HG03439 (cell line): ENCODE results near the gene KHDC1.
"Not testable (repeated sequence)": the region's sequence is repeated elsewhere in the genome, so short reads cannot be mapped to it uniquely, and the experiment has no call there.

Experiments
- ATAC-seq: cut with Tn5 transposase; IDR thresholded peaks from one replicate; pipeline ENCODE4 v1.9.1; 2021; ENCODE audit warnings: mild to moderate bottlenecking, moderate library complexity; ENCODE audit not compliant: unreplicated experiment

KHDC1 gene

GRCh38 chr6:73250016-73250415 is 13.0 kb downstream of the KHDC1 start:
- no peak for ATAC-seq

GRCh38 chr6:73248192-73248903 is 14.6 kb downstream of the KHDC1 start:
- ATAC-seq: no peak

GRCh38 chr6:73242001-73242400 is 21.0 kb downstream of the KHDC1 start:
- no peak for ATAC-seq

GRCh38 chr6:73240730-73241129 is 22.3 kb downstream of the KHDC1 start:
- no peak for ATAC-seq

GRCh38 chr6:73236144-73236750 is 26.7 kb downstream of the KHDC1 start:
- ATAC-seq: no peak

GRCh38 chr6:73234733-73235132 is 28.3 kb downstream of the KHDC1 start:
- ATAC-seq: no peak

- ATAC-seq: not testable (repeated sequence)
Measured at GRCh38 chr6:73233971-73234370, 29.0 kb downstream of the KHDC1 start.

- ATAC-seq: no peak
Measured at GRCh38 chr6:73233048-73233447, 29.9 kb downstream of the KHDC1 start.

- ATAC-seq: no peak
Measured at GRCh38 chr6:73231986-73232391, 31.0 kb downstream of the KHDC1 start.

GRCh38 chr6:73227606-73228255 is 35.3 kb downstream of the KHDC1 start:
- ATAC-seq: no peak

- no peak for ATAC-seq
Measured at GRCh38 chr6:73225396-73225795, 37.6 kb downstream of the KHDC1 start, which contains the start of gene KHDC1L. Gene KHDC1L, minus strand, starts transcription at chr6:73225496. Its CDS starts 88 bp downstream, at chr6:73225408.

- no peak for ATAC-seq
Measured at GRCh38 chr6:73216859-73217258, 46.1 kb downstream of the KHDC1 start.

GRCh38 chr6:73209117-73209516 is 53.9 kb downstream of the KHDC1 start:
- ATAC-seq: no peak

- ATAC-seq: no peak
Measured at GRCh38 chr6:73207221-73207837, 55.7 kb downstream of the KHDC1 start.

- ATAC-seq: no peak
Measured at GRCh38 chr6:73204252-73204651, 58.7 kb downstream of the KHDC1 start.

GRCh38 chr6:73203098-73203497 is 59.9 kb downstream of the KHDC1 start:
- ATAC-seq: no peak

- no peak for ATAC-seq
Measured at GRCh38 chr6:73200735-73201134, 62.3 kb downstream of the KHDC1 start.

GRCh38 chr6:73200247-73200646 is 62.7 kb downstream of the KHDC1 start:
- ATAC-seq: no peak

- ATAC-seq: no peak
Measured at GRCh38 chr6:73194744-73195143, 68.3 kb downstream of the KHDC1 start.

- ATAC-seq: not testable (repeated sequence)
Measured at GRCh38 chr6:73193302-73193701, 69.7 kb downstream of the KHDC1 start.
